ENCODE data around the gene ZNF341.
"Not testable (repeated sequence)": the region's sequence is repeated elsewhere in the genome, so short reads cannot be mapped to it uniquely, and the experiment has no call there.

The ZNF341 gene

DNA sequence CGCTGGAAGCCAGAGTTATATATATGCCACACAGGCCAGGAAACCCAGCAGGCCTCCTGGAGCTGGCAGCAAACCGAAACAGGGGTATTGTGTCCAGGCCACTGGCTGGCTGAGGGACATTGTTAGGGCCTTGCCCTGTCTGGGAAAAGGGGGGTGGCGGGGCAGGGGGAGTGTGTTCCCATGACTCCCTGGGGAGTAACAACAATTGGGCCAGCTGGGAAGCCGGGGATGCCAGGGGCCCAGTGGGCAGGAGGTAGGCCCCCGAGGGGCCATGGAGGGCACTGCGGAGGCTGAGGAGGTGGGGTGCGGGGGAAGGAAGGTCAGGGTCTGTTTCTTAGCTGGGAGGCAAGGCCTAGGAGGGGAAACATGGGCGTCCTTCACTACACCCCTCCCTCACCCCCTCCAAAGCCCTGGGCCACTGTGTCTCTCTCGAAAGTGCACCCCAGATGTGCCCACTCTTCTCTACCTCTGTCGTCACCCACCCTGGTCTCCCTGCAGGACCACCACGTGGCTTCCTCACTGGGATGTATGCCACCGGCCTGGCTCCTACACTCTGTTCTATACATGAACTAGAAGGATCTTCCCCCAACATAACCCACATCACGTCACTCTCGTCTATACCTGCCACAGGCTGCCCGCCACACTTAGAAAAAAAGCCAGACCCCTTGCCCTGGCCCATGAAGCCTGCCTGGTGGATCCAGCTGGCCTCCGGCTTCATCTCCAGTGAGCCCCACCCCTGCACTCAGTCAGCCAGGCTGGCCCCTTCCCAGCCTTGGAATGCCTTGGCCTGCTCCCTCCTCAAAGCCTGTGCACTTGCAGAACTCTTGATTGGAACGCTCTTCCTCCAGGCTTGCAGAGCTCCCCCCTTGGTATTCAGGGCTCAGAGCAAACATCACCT lies 37.8 kb upstream of the ZNF341 start:
- no peaks in the 10 kb centered on the region for H3K4me1 ChIP-seq
- peaks cover 4% of the 10 kb centered on the region; the same call in 1 of the 2 replicates for H3K9me3 ChIP-seq

DNA sequence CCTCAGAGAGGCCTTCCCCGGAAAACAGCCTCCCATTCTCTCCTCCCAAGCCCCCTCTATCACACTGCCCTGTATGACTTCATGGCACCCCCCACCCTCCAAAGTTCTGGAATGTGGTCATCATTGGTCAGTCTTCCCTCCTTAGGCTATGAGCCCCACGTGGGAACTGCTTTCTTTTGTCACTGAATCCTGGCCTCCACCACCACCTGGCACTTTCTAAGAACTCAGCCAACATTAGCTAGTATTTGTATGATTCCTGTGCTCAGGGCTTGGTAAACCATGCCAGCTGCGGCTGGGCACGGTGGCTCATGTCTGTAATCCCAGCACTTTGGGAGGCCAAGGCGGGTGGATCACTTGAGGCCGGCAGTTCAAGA lies 37.2 kb upstream of the ZNF341 start:
- Histone ChIP-seq H3K36me3 (replicated peaks) (no peaks in the 10 kb centered on the region), H3K27me3 (ENCODE audit: low read depth) (no peaks in the 10 kb centered on the region), H3K4me3 (no peak overlapping the region), H3K9me3 (peaks cover 4% of the 10 kb centered on the region; the same call in 1 of the 2 replicates), H3K4me1 (no peaks in the 10 kb centered on the region)
- DNase-seq (ENCODE audit: low spot score in 2 of 2) = no peak
- in situ Hi-C loops (cut with MboI; ENCODE audit: low sequenced_read_pairs) = no loop called here

More for the DNA sequence above, 37.8 kb upstream of the ZNF341 start:
- Histone ChIP-seq H3K4me3 (no peak overlapping the region), H3K27me3 (ENCODE audit: low read depth) (no peaks in the 10 kb centered on the region), H3K36me3 (replicated peaks) (no peaks in the 10 kb centered on the region)
- DNase-seq (ENCODE audit: low spot score in 2 of 2) = no peak
- in situ Hi-C loops (cut with MboI; ENCODE audit: low sequenced_read_pairs) = no loop called here

GRCh38 chr20:33696448-33696847 lies 35.3 kb upstream of the ZNF341 start:
- Histone ChIP-seq H3K9me3 (peaks cover 4% of the 10 kb centered on the region; the same call in 1 of the 2 replicates), H3K36me3 (replicated peaks) (no peaks in the 10 kb centered on the region), H3K27me3 (ENCODE audit: low read depth) (no peaks in the 10 kb centered on the region), H3K4me3 (no peak overlapping the region), H3K4me1 (no peaks in the 10 kb centered on the region)
- in situ Hi-C loops (cut with MboI; ENCODE audit: low sequenced_read_pairs) = no loop called here
- DNase-seq (ENCODE audit: low spot score in 2 of 2) = no peak

GRCh38 chr20:33697129-33697528 lies 34.7 kb upstream of the ZNF341 start:
- Histone ChIP-seq H3K9me3 (peaks cover 4% of the 10 kb centered on the region; the same call in 1 of the 2 replicates), H3K27me3 (ENCODE audit: low read depth) (no peaks in the 10 kb centered on the region), H3K4me3 (no peak overlapping the region), H3K36me3 (replicated peaks) (no peaks in the 10 kb centered on the region), H3K4me1 (no peaks in the 10 kb centered on the region)
- in situ Hi-C loops (cut with MboI; ENCODE audit: low sequenced_read_pairs) = no loop called here
- DNase-seq (ENCODE audit: low spot score in 2 of 2) = no peak

DNA sequence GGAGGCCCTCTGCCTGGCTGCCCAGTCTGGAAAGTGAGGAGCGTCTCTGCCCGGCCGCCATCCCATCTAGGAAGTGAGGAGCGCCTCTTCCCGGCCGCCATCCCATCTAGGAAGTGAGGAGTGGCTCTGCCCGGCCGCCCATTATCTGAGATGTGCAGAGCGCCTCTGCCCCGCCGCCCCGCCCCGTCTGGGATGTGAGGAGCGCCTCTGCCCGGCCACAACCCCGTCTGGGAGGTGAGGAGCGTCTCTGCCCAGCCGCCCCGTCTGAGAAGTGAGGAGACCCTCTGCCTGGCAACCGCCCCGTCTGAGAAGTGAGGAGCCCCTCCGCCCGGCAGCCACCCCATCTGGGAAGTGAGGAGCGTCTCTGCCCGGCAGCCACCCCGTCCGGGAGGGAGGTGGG lies 32.8 kb upstream of the ZNF341 start:
- H3K4me1 ChIP-seq; in situ Hi-C loops (cut with MboI; ENCODE audit: low sequenced_read_pairs); H3K9me3 ChIP-seq; H3K4me3 ChIP-seq; H3K27me3 ChIP-seq (ENCODE audit: low read depth); H3K36me3 ChIP-seq (replicated peaks); DNase-seq (ENCODE audit: low spot score in 2 of 2): not testable (repeated sequence)

DNA sequence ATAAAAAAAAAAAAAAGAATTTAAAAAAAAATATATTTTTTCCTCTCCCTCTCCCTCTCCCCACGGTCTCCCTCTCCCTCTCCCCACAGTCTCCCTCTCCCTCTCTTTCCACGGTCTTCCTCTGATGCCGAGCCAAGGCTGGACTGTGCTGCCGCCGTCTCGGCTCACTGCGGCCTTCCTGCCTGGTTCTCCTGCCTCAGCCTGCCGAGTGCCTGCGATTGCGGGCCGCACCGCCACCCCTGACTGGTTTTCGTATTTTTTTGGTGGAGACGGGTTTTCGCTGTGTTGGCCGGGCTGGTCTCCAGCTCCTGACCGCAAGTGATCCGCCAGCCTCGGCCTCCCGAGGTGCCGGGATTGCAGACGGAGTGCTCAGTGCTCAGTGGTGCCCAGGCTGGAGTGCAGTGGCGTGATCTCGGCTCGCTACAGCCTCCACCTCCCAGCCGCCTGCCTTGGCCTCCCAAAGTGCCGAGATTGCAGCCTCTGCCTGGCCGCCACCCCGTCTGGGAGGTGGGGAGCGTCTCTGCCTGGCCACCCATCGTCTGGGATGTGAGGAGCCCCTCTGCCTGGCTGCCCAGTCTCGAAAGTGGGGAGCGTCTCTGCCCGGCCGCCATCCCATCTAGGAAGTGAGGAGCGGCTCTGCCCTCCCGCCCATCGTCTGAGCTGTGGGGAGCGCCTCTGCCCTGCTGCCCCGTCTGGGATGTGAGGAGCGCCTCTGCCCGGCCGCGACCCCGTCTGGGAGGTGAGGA lies 30.9 kb upstream of the ZNF341 start:
- H3K4me1 ChIP-seq; DNase-seq (ENCODE audit: low spot score in 2 of 2); in situ Hi-C loops (cut with MboI; ENCODE audit: low sequenced_read_pairs); H3K9me3 ChIP-seq; H3K36me3 ChIP-seq (replicated peaks); H3K27me3 ChIP-seq (ENCODE audit: low read depth); H3K4me3 ChIP-seq: not testable (repeated sequence)

- no peak overlapping the region for H3K4me3 ChIP-seq
- H3K36me3 ChIP-seq (replicated peaks) = no peaks in the 10 kb centered on the region
- peaks cover 2% of the 10 kb centered on the region; the same call in 1 of the 2 replicates for H3K9me3 ChIP-seq
- no peaks in the 10 kb centered on the region for H3K27me3 ChIP-seq (ENCODE audit: low read depth)
- no peaks in the 10 kb centered on the region for H3K4me1 ChIP-seq
- DNase-seq (ENCODE audit: low spot score in 2 of 2) = no peak
- in situ Hi-C loops (cut with MboI; ENCODE audit: low sequenced_read_pairs) = no loop called here
Measured at GRCh38 chr20:33701629-33702450, 30.0 kb upstream of the ZNF341 start.

GRCh38 chr20:33702861-33703260 lies 28.9 kb upstream of the ZNF341 start:
- in situ Hi-C loops (cut with MboI; ENCODE audit: low sequenced_read_pairs) = no loop called here
- H3K9me3 ChIP-seq = peaks cover 2% of the 10 kb centered on the region; the same call in 1 of the 2 replicates
- no peak for DNase-seq (ENCODE audit: low spot score in 2 of 2)
- H3K4me3 ChIP-seq = no peak overlapping the region
- H3K27me3 ChIP-seq (ENCODE audit: low read depth) = no peaks in the 10 kb centered on the region
- no peaks in the 10 kb centered on the region for H3K4me1 ChIP-seq
- H3K36me3 ChIP-seq (replicated peaks) = no peaks in the 10 kb centered on the region

GRCh38 chr20:33703498-33704137 lies 28.2 kb upstream of the ZNF341 start:
- in situ Hi-C loops (cut with MboI; ENCODE audit: low sequenced_read_pairs) = no loop called here
- Histone ChIP-seq H3K4me1 (no peaks in the 10 kb centered on the region), H3K36me3 (replicated peaks) (no peaks in the 10 kb centered on the region), H3K9me3 (no peaks in the 10 kb centered on the region), H3K27me3 (ENCODE audit: low read depth) (no peaks in the 10 kb centered on the region), H3K4me3 (no peak overlapping the region)
- DNase-seq (ENCODE audit: low spot score in 2 of 2) = no peak

- DNase-seq (ENCODE audit: low spot score in 2 of 2) = no peak
- Histone ChIP-seq H3K9me3 (no peaks in the 10 kb centered on the region), H3K4me1 (no peaks in the 10 kb centered on the region), H3K27me3 (ENCODE audit: low read depth) (no peaks in the 10 kb centered on the region), H3K36me3 (replicated peaks) (no peaks in the 10 kb centered on the region), H3K4me3 (no peak overlapping the region)
- in situ Hi-C loops (cut with MboI; ENCODE audit: low sequenced_read_pairs) = no loop called here
Measured at GRCh38 chr20:33704197-33704924, 27.4 kb upstream of the ZNF341 start.

- Histone ChIP-seq H3K9me3 (no peaks in the 10 kb centered on the region), H3K4me3 (no peak overlapping the region), H3K36me3 (replicated peaks) (no peaks in the 10 kb centered on the region), H3K27me3 (ENCODE audit: low read depth) (no peaks in the 10 kb centered on the region), H3K4me1 (no peaks in the 10 kb centered on the region)
- DNase-seq (ENCODE audit: low spot score in 2 of 2) = no peak
- in situ Hi-C loops (cut with MboI; ENCODE audit: low sequenced_read_pairs) = no loop called here
Measured at GRCh38 chr20:33707668-33708067, 24.1 kb upstream of the ZNF341 start.

- Histone ChIP-seq H3K4me3 (no peak overlapping the region), H3K36me3 (replicated peaks) (peaks cover 7% of the 10 kb centered on the region), H3K4me1 (no peaks in the 10 kb centered on the region), H3K9me3 (no peaks in the 10 kb centered on the region), H3K27me3 (ENCODE audit: low read depth) (no peaks in the 10 kb centered on the region)
- in situ Hi-C loops (cut with MboI; ENCODE audit: low sequenced_read_pairs) = no loop called here
- peak in 1 of 2 experiments; percentile 25 for DNase-seq (ENCODE audit: low spot score in 2 of 2)
Measured at GRCh38 chr20:33709398-33709797, 22.4 kb upstream of the ZNF341 start.
